ENCODE data around the gene SNX18.
"Not testable (repeated sequence)": the region's sequence is repeated elsewhere in the genome, so short reads cannot be mapped to it uniquely, and the experiment has no call there.

SNX18 gene

GRCh38 chr5:54517512-54518145, at the start of gene SNX18:
SNX18 (plus strand) TSS chr5:54517759; CDS start chr5:54517953, 194 bp downstream.
- intact Hi-C loops (cut with DNase I), result loop anchor here (1.0 to 10.0 kb wide), 5 partner anchors 35 to 350 kb away; no protein-coding TSS in a partner anchor
- peak; percentile 83 to 99 (median 88) for DNase-seq

- intact Hi-C loops (cut with DNase I), result no loop called here
- DNase-seq, result no peak
Observed at GRCh38 chr5:54469622-54470021, 47.9 kb upstream of the SNX18 start.

- DNase-seq, result no peak
- intact Hi-C loops (cut with DNase I), result no loop called here
Observed at GRCh38 chr5:54470128-54470527, 47.4 kb upstream of the SNX18 start.

GRCh38 chr5:54470677-54471076, 46.9 kb upstream of the SNX18 start:
- no peak for DNase-seq
- intact Hi-C loops (cut with DNase I), result no loop called here

GRCh38 chr5:54471398-54471797, 46.2 kb upstream of the SNX18 start:
- intact Hi-C loops (cut with DNase I), result no loop called here
- no peak for DNase-seq

GRCh38 chr5:54476682-54477081, 40.9 kb upstream of the SNX18 start:
- intact Hi-C loops (cut with DNase I), result no loop called here
- DNase-seq, result no peak

- intact Hi-C loops (cut with DNase I), result no loop called here
- no peak for DNase-seq
Observed at GRCh38 chr5:54477941-54478478, 39.5 kb upstream of the SNX18 start.

GRCh38 chr5:54480296-54480695, 37.3 kb upstream of the SNX18 start:
- intact Hi-C loops (cut with DNase I), result no loop called here
- no peak for DNase-seq

- intact Hi-C loops (cut with DNase I), result no loop called here
- no peak for DNase-seq
Observed at GRCh38 chr5:54484219-54484894, 33.2 kb upstream of the SNX18 start.

- intact Hi-C loops (cut with DNase I), result loop anchor here (5.0 kb wide), 2 partner anchors 43 to 243 kb away; no protein-coding TSS in a partner anchor
- DNase-seq, result not testable (repeated sequence)
Observed at GRCh38 chr5:54485659-54486058, 31.9 kb upstream of the SNX18 start.

- not testable (repeated sequence) for DNase-seq
- intact Hi-C loops (cut with DNase I), result loop anchor here (5.0 kb wide), 2 partner anchors 47 to 247 kb away; no protein-coding TSS in a partner anchor
Observed at GRCh38 chr5:54489648-54489979, 27.9 kb upstream of the SNX18 start.

- DNase-seq, result no peak
- intact Hi-C loops (cut with DNase I), result no loop called here
Observed at GRCh38 chr5:54491326-54491725, 26.2 kb upstream of the SNX18 start.

GRCh38 chr5:54492178-54492577, 25.4 kb upstream of the SNX18 start:
- intact Hi-C loops (cut with DNase I), result no loop called here
- no peak for DNase-seq

- DNase-seq, result no peak
- intact Hi-C loops (cut with DNase I), result no loop called here
Observed at GRCh38 chr5:54495027-54495426, 22.5 kb upstream of the SNX18 start.

GRCh38 chr5:54514291-54514690, 3.3 kb upstream of the SNX18 start:
- DNase-seq, result no peak
- intact Hi-C loops (cut with DNase I), result loop anchor here (10.0 kb wide), 1 partner anchor 251 kb away; no protein-coding TSS in a partner anchor

GRCh38 chr5:54514841-54515432, 2.6 kb upstream of the SNX18 start:
- intact Hi-C loops (cut with DNase I), result loop anchor here (5.0 to 10.0 kb wide), 3 partner anchors 37 to 272 kb away; no protein-coding TSS in a partner anchor
- no peak for DNase-seq

GRCh38 chr5:54515634-54516033, 1.9 kb upstream of the SNX18 start:
- intact Hi-C loops (cut with DNase I), result loop anchor here (5.0 to 10.0 kb wide), 3 partner anchors 37 to 272 kb away; no protein-coding TSS in a partner anchor

GRCh38 chr5:54516051-54516655, 1.4 kb upstream of the SNX18 start:
- intact Hi-C loops (cut with DNase I), result loop anchor here (5.0 to 10.0 kb wide), 3 partner anchors 36 to 271 kb away; no protein-coding TSS in a partner anchor
- DNase-seq, result no peak

More at GRCh38 chr5:54515634-54516033, 1.9 kb upstream of the SNX18 start:
- DNase-seq, result no peak

GRCh38 chr5:54517174-54517511, 416 bp upstream of the SNX18 start:
- no peak for DNase-seq
- intact Hi-C loops (cut with DNase I), result loop anchor here (1.0 to 10.0 kb wide), 5 partner anchors 35 to 350 kb away; no protein-coding TSS in a partner anchor

- intact Hi-C loops (cut with DNase I), result loop anchor here (5.0 to 10.0 kb wide), 3 partner anchors 34 to 269 kb away; no protein-coding TSS in a partner anchor
- DNase-seq, result peak in 9 of 10 donors; percentile 34 to 92 (median 52)
Observed at GRCh38 chr5:54518146-54518817, 723 bp downstream of the SNX18 start.

Measured in posterior cingulate gyrus (tissue), 11 donors.